Anterior cingulate cortex (tissue), 58 donors: ENCODE measurements around the gene CHST11.

Experiments
- DNase-seq, 58 donors: peaks; one replicate each; lab custom pipeline; 2025; lab: John Stamatoyannopoulos, UW

CHST11 gene

DNA sequence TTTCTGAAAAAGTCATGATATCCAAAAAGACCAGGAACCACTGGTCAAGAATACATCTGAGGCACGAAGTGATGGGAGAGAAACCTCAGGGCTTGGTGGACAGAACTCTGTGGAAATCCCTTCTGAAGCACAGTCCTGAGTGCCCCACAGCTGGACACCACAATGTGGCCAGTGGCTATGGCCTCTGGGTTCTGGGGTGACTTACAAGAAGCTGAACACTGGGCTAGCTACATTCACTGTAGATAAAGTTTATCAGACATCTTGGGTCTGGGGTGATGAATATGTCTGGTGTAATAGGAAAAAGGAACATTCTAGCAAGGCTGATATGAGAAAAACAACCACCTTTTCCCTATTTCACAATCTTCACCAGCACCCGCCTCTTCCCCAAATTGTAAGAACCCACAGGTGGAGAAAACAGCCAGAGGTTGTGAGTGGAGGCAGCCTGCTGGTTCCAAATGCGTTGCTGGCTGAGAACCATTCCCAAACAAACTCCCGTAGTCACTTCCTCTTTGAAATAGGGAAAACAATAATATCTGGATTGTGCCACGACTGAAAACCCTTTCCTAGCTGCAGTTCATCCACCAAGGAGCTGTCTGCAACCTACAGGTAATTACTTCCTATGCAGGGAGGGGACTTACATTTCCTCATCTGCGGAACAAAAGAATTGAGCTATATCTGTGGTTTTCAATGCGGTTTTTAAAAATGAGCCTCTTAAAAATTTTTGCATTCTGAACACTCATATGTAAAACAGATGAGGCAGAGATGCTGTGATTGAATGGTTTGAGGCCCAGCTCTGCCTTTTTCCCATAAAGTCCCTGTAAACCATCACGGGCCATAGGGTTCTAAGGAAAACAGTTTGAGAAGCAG lies 307.7 kb downstream of the CHST11 start:
- DNase-seq, result no peak

DNA sequence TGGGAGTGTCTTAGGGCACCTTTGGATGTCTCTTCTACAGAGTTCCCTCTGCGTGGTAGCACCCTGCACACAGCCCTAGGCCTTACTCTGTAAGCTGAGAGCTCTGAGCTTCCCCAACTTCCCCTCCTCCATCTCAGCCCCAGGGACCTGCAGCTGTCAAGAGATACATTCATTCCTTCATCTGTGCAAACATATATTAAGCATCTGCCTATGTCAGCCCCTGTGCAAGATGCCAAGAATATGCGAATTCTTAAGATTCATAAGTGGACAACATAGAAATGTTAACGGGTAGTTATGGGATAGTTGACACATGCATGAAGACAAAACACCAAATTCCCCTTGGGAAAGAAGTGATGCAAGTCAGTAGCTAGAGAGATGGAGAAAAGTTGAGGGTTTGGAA lies 310.5 kb downstream of the CHST11 start:
- DNase-seq, result no peak

DNA sequence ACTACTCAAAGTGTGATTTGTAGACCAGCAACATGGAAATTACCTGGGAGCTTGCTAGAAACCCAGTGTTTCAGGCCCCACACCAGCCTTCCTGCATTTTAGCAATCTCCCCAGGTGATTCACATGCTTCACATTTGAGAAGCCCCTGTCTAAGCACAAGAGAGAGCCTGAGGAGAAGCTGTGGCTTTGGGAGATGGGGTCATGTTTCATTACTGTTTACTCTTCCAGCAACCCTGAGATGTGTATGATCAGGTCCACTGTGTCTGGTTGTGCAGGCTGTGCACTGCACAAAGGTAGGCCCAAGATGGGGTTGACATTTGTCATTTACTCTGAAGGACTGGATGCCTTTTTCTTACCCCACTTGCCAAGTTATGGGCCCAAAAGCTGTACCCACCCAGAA lies 311.3 kb downstream of the CHST11 start:
- no peak for DNase-seq

DNA sequence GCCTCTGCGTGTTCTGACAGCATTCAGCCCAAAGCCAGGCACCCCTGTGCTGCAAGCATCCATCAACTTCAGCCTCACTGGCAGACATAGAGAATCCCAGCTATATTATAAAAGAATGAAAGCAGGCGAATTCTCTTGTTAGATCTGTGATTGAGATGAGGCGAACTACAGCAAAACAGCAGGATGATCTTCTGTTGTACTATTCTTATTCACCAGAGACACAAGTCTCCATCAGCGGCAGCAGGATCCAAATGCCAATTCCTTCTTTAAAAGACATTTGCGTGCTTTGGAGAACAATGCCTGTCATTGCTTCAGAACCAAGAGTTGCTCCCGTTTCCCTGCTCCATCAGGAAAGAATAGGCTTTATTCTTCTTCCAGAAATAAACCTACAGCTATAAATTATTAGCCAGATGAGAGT lies 312.4 kb downstream of the CHST11 start:
- DNase-seq, result no peak

DNA sequence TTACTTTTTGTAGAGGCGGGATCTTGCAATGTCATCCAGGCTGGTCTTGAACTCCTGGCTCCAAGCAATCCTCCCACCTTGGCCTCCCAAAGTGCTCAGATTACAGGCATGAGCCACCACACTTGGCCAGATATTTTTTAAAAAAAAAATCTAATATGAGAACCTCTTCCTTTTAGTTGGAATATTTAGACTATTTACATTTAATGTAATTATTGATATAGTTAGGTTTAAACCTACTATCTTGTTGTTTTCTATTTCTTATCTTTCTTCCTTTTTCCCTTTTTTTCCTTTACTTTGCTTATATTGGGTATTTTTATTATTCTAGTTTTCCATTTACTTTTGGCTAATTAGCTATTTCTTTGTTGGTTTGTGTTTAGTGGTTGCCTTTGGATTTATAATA lies 315.6 kb downstream of the CHST11 start:
- DNase-seq, result no peak

DNA sequence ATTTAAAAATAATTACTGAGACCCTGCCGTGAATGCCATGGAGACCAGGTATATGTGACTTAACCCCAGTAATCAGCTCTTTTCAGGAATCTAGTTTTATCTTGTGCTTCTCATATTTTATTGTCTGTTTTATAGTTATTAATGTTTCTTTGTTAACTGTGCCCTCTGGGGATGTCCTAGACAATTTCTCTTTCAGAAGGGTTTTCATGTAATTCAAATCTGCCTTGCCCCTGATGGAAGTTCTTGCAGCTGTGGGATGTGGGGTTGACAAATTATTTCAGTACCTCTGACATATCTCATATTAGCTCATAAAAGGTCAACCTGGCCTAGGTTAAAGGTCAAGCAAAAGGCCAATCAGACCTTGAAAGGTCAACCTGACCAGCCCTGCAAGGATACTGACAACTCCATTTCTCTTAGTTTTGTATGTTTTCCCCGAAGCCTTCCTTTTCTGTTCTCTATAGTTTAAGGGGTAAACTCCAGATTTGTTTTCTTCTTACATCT lies 319.0 kb downstream of the CHST11 start:
- no peak for DNase-seq

DNA sequence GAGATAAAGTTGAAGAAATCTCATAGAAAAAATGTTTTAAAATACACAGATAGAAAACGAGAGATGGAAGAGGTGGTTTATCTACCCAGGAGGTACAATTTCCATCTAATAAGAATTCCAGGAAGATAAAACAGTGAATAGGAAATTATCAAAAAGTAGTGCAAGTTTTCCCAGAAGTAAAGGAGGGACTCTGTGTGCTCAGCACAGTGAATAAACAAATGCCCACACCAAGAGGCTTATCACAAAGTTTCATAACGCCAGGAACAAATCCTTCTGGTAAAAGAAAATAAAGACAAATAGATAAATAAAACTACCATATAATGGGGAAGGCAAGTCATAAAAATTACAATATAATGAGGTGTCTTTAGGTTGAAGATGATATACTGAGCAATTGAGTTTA lies 322.4 kb downstream of the CHST11 start:
- no peak for DNase-seq

DNA sequence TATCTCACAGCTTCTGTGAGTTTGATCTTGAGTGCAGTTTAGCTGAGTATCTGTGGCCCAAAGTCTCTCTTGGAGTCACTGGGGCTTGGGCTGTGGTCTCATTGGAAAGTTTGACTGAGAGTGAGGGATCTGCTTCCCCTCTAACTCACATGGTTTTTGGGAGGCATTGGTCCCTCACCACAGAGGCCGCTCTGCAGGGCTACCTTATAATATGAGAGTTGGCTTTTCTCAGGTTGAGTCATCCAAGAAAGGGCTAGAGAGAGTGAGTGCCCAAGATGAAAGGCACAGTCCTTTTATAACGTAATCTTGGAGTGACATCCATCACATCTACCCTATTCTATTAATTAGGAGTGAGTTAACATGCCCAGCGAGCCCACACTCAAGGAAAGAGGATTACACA lies 325.5 kb downstream of the CHST11 start:
- DNase-seq, result no peak

DNA sequence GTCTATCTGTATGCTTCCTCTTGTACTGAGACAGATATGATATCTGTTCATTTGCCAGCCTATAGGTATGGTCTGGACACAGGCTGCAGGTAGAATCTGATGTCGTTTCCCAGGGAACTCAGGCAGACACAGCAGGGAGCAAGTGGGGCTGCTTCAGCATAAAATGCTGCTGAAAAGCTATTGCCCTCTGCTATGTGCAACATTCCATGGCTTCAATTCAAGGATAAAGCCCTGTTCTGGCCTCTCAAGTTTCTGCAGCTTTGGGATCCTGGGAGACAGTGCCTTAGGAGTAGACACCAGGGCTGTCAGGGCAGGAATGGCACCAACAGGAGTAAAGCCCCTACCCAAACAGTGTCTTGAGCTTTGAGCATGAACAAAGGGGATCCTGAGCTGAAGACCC lies 327.8 kb downstream of the CHST11 start:
- no peak for DNase-seq

DNA sequence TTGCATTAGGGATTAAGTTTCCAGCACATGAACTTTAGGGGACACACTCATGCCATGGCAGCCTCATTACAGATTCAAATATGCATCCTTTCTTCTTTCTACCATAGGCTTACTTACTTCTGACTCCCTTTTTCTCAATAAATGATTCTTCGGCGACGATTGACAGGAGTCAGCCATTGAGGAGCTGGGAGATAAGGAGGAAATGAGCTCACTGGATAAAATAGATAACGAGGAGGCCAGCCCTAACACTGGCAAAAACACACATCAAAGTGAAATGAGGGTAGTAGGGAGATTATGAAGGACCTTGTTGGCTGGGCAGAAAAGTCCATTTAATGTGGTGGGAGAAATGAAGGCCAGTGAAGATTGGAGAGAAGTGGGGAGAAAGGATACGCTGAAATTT lies 329.1 kb downstream of the CHST11 start:
- DNase-seq, result no peak

DNA sequence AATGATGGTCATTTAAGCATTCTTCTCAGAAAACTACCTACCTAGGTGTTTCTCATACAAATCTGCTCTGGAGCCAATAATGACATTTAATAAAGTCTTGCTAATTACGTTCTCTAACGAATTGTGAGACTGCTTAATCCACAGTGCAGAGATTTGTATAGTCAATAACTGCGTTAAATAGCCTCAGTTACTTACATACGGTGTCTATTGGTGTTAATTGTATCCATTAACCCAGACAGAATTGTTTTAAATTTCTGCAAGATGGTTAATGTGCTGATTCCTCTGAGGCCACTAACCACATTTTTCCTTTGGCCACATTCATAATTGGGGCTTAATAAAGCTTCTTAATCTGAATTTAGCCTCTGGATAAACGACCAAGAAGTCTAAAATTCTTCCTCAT lies 329.6 kb downstream of the CHST11 start:
- no peak for DNase-seq

DNA sequence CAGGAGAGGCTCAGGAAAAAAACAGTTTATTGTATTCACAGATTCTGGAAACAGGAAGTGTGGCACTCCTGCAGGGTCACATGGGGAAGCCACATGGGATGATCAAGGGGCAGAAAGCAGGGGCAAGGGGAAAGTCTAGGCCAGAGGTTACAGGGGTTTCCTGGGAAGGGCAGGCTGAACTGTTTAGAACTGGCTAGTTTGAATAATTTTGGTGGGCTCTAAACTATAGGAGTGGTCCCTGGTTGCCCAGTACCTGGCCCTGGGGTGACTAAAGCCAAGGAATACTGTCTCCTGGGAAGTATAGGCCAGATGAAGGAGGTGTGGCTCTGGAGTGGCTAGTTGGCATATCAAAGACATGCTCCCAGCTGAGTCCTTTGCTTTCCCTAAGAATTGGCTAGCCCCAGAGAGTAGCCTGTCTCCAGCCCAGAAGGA lies 332.1 kb downstream of the CHST11 start:
- peak in 5 of 58 donors; percentile 2 to 18 (median 15) for DNase-seq

DNA sequence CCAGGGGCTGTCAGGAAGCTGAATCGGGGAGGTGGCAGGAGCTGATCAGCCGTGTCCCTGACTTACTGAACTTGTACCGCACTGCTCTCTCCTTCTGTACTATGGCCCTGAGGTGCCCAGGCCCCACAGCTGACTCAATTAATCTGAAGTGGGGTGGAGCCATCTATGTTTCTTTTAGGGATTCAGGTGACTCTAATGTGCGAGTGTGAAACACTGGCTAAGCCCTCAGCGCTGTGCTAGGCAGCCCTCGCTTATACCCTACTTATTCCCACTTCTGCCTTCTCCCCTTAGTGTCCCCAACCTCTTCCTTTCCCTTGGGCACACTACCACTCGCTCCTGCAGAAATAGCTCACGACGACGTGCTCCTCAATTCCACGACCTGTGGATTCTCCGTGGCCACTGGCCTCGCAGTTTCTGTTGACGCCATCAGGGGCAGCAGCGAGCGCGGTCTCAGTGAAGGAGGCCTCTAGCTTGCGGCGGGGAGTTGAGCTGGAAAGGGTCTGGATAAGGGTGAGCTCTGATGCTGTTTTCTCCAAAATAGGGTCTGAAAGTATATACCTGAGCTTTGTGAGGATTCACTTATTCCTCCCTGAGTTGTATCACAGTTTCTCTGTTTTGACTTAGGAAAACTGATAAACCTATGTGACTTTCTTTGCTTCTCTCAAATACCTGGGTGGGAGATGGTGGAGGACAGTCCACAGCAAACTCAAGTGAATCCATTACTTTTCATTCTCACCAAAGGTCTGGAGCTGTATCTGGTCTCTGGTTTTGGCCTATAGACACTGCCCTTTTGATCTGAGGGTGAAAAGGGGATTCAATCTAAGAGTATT lies 333.8 kb downstream of the CHST11 start:
- peak in 3 of 58 donors; percentile 0 to 28 (median 3) for DNase-seq

DNA sequence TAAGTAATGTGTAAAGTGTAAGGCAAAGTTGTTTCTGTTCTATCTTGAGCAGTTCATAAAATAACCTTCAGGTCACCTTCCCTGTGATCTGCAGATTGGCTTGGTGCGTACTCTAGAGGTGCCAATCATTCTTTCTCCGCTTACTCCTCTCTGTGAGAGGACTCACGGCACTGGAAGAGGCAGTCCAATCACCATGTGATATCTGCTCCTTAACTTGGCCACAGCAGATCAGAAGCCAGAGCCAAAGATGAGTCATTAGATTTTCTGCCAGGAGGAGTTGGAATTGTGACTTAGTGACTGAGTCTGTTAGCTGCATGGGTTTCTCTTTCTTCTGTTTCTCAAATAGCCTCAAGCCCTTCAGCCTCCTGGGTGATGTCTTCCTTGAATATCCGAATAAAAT lies 335.8 kb downstream of the CHST11 start:
- DNase-seq, result peak in 1 of 58 donors; percentile 0

DNA sequence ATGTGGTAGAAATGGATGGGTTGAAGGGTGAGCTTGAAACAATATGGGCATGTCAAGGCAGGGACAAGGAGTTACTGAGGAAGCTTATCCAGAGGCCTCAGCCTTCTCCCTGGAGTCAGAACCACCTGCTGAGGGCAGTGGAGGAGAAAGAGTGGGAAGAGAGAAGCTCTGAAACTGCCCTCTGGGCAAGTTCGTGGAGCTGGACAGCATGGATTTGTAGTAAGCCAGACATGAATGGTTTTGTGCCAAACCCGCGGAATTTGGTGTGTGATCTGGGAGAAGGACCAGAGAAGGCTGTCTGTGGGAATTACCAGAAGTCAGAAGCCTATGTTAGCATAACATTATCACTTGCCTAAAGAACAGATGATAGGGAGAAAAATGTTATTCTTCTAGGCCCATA lies 336.5 kb downstream of the CHST11 start:
- DNase-seq, result no peak

DNA sequence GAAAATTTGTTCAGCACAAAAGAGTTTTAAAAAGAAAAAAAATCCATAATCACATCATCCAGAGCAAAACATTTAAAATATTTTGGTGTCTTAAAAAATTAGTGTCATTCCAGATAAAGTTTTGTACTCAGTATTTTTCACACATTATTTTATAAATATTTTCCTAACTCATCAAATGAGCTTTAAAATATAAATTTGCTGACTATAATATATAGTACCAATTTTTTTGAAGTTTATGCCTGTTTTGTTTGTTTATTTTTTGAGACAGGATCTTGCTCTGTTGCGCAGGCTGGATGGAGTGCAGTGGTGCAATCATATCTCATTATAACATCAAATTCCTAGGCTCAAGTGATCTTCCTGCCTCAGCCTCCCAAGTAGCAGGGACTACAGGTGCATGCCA lies 337.2 kb downstream of the CHST11 start:
- no peak for DNase-seq

DNA sequence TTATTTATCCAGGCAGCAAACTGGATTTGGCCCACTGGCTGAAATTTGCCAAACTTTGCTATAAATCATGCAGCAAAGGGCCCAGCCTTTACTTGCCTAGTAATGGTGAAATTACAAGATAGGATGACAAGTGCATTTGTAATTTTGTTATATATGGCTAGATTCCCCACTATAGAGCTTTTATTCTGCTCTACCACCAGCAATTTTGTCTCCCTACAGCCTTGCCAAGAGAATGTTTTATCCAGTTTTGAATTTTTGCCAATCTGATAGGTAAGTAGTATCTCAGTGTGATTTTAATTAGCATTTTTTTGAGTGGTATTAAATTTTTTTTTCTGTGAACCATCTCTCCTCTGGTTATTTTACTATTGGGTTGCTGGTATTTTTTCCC lies 339.7 kb downstream of the CHST11 start:
- DNase-seq, result no peak

DNA sequence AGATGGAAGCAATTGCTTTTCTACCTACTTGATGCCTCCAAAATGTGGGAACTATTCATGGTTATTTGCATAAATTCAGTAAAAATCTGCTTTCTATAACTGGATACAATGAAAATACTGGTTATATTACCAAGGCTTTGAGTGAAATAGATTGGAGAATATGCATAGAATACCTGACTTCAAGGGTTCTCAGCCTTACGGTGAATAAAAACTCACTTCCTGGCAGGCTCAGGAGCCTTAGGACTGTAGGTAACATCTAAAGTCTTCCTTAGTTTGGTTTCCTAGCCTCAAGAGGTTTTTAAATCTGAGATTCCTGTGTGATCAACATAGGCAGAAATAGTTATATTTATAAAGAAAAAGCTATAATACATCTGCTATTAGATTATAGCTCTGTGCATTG lies 342.7 kb downstream of the CHST11 start:
- DNase-seq, result no peak

DNA sequence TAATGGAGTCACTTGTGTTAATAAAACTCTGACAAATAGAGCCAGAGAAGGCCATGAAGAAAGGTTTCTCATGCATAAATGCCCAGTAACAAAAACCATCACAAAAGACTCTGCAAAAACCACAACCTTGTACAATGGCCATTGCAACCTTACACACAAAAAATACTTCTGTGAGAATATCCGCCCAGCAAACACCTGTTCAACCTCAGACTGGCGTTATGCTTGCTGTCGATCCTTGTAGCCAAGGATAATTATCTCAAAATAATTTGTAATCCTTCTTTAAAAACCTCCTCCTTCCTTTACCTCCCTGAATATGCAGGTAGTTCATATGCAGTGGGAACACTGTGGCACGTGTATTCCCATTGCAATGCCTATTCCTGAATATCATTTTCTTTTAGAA lies 344.3 kb downstream of the CHST11 start:
- no peak for DNase-seq

DNA sequence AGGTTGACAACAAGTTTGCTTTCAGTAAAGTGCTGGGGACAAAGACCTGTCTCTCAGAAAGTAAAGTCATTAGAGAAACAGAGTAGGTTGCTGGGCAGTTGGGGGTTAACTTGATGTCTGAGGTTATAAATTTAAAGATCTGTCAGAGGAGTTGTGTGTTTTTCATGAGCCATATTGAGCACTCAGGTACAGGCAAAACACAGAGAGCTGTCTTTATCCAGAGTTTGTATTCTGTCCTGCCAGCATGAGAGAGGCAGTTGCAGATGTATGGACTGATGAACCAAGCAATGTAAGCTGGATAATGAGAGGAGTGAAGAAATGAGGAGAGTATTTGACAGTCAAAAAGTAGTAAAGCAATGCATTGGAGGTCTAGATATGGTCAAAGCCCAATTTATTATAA lies 344.7 kb downstream of the CHST11 start:
- no peak for DNase-seq

DNA sequence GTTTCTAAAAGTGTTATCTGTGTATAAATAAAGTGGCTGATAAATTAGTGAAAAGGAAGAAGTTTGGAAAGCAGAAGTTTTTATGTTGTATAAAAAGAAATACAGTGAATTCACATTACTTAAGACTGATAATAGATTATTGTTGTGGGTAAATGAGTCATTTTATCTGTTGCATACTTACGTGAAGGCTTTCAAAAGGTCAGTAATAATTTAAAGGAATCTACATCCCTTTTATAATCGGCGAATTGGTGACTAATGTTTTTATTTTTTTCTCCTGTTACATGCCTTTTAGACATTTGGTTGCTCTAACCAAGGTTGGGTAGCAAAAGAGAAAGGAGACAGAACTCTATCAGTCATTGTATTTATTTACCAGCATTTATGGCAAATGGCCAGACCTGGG lies 345.5 kb downstream of the CHST11 start:
- DNase-seq, result no peak

DNA sequence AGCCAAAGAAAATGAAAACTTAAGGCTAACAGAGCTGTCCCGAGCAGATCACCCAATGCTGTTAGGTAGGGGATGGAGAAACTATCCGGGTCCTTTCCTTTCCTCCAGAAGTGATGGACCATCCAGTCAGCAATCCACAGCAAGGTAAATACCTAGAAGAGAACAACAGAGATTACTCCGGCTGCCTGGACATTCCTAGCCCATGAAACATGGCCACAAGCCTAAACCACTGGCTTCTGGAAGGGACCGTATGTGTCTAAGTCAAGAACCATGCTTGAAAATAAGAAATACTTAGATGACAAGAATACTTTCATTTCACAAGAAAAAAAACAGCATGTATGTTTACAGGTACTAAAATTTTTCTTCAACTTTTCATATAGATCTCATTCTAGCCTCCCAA lies 348.4 kb downstream of the CHST11 start:
- no peak for DNase-seq
